K562 (cell line): ENCODE measurements around the gene TICAM1. TPM values are rescaled to one million over a fixed set of nuclear protein-coding genes. Genes with fewer than 3 reads are reported as not detected.

Experiments
- BHLHE40 ChIP-seq: IDR thresholded peaks from 2 replicates; pipeline ENCODE4 v1.6.1; 2011; ENCODE audit warnings: low read length, improper control_type of control experiment
- E2F3 ChIP-seq: fragments of 250-450 bp; sonication (Bioruptor Pico); IDR thresholded peaks from 2 replicates; pipeline ENCODE4 v1.4.0; 2020; ENCODE audit warnings: mild to moderate bottlenecking
- HDAC1 ChIP-seq, 2 experiments: fragments of 450-650 bp; IDR thresholded peaks; 2 replicates each; pipeline ENCODE4 v1.6.1; 2016 to 2017; ENCODE audit warnings: inconsistent platforms in 1 of 2, mild to moderate bottlenecking in 1 of 2, moderate library complexity in 1 of 2
- PHF8 ChIP-seq: fragments of 200-600 bp; sonication (generic); IDR thresholded peaks from 2 replicates; pipeline ENCODE4 v1.6.1; 2012; ENCODE audit warnings: mixed run types, mild to moderate bottlenecking, inconsistent platforms, low read length, moderate library complexity, borderline replicate concordance
- RBBP5 ChIP-seq: fragments of 200-600 bp; sonication (generic); IDR thresholded peaks from 2 replicates; pipeline ENCODE4 v1.6.1; 2012; ENCODE audit warnings: borderline replicate concordance, mild to moderate bottlenecking, low read length, control low read depth, inconsistent platforms; ENCODE audit not compliant: insufficient read depth, poor library complexity, severe bottlenecking
- RBFOX2 ChIP-seq: fragments of 200-400 bp; formaldehyde crosslinking; IDR thresholded peaks from 2 replicates; pipeline ENCODE4 v1.6.1; 2017; ENCODE audit warnings: low read depth, mild to moderate bottlenecking, low read length, moderate library complexity
- ZNF431 ChIP-seq: sonication (generic); formaldehyde crosslinking; IDR thresholded peaks from 2 replicates; pipeline ENCODE4 v1.8.0; 2022; ENCODE audit warnings: mild to moderate bottlenecking, missing genetic modification reagents
- polyA plus RNA-seq, 8 experiments: library from polyadenylated mRNA; depleted of rRNA in 4 of 8; stranded (reverse) in 5 of 8; unstranded in 3 of 8; fragments of >200 nt; fragmentation: Nextera tagmentation in 2 of 8; fragmentation: Illumina TruSeq in 1 of 8; extraction: Ambion mirVana in 2 of 8; extraction: Trizol in 1 of 8; gene quantifications; 2 replicates each; pipeline versions ENCODE4 v1.2.1 to v1.2.3, GENCODE V29; 2011 to 2014; ENCODE audit warnings: inconsistent platforms in 1 of 8, missing spikeins in 1 of 8
- total RNA-seq, 7 experiments: library from RNA; depleted of rRNA in 6 of 7; stranded (reverse); fragments of >200 nt in 6 of 7; fragmentation: Illumina TruSeq in 2 of 7; extraction: Trizol in 2 of 7; gene quantifications; 2 replicates each; pipeline versions ENCODE4 v1.2.1 to v1.2.3, GENCODE V29; 2011 to 2021; ENCODE audit warnings: low replicate concordance in 1 of 7
- TF ChIP-seq, protein P1 (sequence below): fragments of 450-650 bp; IDR thresholded peaks from 2 replicates; pipeline ENCODE4 v1.6.1; 2016; ENCODE audit warnings: mild to moderate bottlenecking, moderate library complexity
- TF ChIP-seq, protein P2 (sequence below), 2 experiments: fragments of 450-650 bp; conservative IDR thresholded peaks; 2 replicates each; pipeline ENCODE4 v1.6.1; 2017; ENCODE audit warnings: mild to moderate bottlenecking in 2 of 2, moderate library complexity in 2 of 2
- TF ChIP-seq, protein P3 (sequence below): sonication (generic); formaldehyde crosslinking; IDR thresholded peaks from 2 replicates; pipeline ENCODE4 v1.9.0; 2022; ENCODE audit warnings: mild to moderate bottlenecking, missing genetic modification reagents
- TF ChIP-seq, protein P4 (sequence below): IDR thresholded peaks from 2 replicates; pipeline ENCODE4 v1.6.1; 2014; ENCODE audit warnings: antibody characterized with exemption

TICAM1 gene
- total and polyA plus RNA-seq, 9 of the 15 experiments (the other 6 are each of a cell fraction or from before 2014, with no cell fraction given), result 0.07 to 11.6 (median 1.5) TPM

DNA sequence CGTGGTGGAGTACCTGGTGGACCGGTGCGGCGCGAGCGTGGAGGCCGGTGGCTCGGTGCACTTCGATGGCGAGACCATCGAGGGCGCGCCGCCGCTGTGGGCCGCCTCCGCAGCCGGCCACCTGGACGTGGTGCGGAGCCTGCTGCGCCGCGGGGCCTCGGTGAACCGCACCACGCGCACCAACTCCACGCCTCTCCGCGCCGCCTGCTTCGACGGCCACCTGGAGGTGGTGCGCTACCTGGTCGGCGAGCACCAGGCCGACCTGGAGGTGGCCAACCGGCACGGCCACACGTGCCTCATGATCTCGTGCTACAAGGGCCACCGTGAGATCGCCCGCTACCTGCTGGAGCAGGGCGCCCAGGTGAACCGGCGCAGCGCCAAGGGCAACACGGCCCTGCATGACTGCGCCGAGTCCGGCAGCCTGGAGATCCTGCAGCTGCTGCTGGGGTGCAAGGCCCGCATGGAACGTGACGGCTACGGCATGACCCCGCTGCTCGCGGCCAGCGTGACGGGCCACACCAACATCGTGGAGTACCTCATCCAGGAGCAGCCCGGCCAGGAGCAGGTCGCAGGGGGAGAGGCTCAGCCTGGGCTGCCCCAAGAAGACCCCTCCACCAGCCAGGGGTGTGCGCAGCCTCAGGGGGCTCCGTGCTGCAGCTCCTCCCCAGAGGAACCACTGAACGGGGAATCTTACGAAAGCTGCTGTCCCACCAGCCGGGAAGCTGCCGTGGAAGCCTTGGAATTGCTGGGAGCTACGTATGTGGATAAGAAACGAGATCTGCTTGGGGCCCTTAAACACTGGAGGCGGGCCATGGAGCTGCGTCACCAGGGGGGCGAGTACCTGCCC is 39.3 kb downstream of the TICAM1 start (continued):
- TF ChIP-seq, protein P1, sequence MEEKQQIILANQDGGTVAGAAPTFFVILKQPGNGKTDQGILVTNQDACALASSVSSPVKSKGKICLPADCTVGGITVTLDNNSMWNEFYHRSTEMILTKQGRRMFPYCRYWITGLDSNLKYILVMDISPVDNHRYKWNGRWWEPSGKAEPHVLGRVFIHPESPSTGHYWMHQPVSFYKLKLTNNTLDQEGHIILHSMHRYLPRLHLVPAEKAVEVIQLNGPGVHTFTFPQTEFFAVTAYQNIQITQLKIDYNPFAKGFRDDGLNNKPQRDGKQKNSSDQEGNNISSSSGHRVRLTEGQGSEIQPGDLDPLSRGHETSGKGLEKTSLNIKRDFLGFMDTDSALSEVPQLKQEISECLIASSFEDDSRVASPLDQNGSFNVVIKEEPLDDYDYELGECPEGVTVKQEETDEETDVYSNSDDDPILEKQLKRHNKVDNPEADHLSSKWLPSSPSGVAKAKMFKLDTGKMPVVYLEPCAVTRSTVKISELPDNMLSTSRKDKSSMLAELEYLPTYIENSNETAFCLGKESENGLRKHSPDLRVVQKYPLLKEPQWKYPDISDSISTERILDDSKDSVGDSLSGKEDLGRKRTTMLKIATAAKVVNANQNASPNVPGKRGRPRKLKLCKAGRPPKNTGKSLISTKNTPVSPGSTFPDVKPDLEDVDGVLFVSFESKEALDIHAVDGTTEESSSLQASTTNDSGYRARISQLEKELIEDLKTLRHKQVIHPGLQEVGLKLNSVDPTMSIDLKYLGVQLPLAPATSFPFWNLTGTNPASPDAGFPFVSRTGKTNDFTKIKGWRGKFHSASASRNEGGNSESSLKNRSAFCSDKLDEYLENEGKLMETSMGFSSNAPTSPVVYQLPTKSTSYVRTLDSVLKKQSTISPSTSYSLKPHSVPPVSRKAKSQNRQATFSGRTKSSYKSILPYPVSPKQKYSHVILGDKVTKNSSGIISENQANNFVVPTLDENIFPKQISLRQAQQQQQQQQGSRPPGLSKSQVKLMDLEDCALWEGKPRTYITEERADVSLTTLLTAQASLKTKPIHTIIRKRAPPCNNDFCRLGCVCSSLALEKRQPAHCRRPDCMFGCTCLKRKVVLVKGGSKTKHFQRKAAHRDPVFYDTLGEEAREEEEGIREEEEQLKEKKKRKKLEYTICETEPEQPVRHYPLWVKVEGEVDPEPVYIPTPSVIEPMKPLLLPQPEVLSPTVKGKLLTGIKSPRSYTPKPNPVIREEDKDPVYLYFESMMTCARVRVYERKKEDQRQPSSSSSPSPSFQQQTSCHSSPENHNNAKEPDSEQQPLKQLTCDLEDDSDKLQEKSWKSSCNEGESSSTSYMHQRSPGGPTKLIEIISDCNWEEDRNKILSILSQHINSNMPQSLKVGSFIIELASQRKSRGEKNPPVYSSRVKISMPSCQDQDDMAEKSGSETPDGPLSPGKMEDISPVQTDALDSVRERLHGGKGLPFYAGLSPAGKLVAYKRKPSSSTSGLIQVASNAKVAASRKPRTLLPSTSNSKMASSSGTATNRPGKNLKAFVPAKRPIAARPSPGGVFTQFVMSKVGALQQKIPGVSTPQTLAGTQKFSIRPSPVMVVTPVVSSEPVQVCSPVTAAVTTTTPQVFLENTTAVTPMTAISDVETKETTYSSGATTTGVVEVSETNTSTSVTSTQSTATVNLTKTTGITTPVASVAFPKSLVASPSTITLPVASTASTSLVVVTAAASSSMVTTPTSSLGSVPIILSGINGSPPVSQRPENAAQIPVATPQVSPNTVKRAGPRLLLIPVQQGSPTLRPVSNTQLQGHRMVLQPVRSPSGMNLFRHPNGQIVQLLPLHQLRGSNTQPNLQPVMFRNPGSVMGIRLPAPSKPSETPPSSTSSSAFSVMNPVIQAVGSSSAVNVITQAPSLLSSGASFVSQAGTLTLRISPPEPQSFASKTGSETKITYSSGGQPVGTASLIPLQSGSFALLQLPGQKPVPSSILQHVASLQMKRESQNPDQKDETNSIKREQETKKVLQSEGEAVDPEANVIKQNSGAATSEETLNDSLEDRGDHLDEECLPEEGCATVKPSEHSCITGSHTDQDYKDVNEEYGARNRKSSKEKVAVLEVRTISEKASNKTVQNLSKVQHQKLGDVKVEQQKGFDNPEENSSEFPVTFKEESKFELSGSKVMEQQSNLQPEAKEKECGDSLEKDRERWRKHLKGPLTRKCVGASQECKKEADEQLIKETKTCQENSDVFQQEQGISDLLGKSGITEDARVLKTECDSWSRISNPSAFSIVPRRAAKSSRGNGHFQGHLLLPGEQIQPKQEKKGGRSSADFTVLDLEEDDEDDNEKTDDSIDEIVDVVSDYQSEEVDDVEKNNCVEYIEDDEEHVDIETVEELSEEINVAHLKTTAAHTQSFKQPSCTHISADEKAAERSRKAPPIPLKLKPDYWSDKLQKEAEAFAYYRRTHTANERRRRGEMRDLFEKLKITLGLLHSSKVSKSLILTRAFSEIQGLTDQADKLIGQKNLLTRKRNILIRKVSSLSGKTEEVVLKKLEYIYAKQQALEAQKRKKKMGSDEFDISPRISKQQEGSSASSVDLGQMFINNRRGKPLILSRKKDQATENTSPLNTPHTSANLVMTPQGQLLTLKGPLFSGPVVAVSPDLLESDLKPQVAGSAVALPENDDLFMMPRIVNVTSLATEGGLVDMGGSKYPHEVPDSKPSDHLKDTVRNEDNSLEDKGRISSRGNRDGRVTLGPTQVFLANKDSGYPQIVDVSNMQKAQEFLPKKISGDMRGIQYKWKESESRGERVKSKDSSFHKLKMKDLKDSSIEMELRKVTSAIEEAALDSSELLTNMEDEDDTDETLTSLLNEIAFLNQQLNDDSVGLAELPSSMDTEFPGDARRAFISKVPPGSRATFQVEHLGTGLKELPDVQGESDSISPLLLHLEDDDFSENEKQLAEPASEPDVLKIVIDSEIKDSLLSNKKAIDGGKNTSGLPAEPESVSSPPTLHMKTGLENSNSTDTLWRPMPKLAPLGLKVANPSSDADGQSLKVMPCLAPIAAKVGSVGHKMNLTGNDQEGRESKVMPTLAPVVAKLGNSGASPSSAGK, result peak; percentile 74; the same call in 1 of the 2 replicates
- peak in 1 of 2 experiments; percentile 46; a peak in 1 of 4 replicates for TF ChIP-seq HDAC1 (IDR thresholded peaks at IDR 0.05)
- TF ChIP-seq RBFOX2, result peak; percentile 69
- TF ChIP-seq ZNF431, result 0 out of 2 replicates have a peak, but pooled peaks have one; percentile 22
- TF ChIP-seq RBBP5, result peak; percentile 93
- peak; percentile 52 for TF ChIP-seq BHLHE40
- TF ChIP-seq, protein P2, sequence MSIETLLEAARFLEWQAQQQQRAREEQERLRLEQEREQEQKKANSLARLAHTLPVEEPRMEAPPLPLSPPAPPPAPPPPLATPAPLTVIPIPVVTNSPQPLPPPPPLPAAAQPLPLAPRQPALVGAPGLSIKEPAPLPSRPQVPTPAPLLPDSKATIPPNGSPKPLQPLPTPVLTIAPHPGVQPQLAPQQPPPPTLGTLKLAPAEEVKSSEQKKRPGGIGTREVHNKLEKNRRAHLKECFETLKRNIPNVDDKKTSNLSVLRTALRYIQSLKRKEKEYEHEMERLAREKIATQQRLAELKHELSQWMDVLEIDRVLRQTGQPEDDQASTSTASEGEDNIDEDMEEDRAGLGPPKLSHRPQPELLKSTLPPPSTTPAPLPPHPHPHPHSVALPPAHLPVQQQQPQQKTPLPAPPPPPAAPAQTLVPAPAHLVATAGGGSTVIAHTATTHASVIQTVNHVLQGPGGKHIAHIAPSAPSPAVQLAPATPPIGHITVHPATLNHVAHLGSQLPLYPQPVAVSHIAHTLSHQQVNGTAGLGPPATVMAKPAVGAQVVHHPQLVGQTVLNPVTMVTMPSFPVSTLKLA (conservative IDR thresholded peaks at IDR 0.05), result peak in 1 of 2 experiments; percentile 34; a peak in 3 of 4 replicates
- TF ChIP-seq, protein P3, sequence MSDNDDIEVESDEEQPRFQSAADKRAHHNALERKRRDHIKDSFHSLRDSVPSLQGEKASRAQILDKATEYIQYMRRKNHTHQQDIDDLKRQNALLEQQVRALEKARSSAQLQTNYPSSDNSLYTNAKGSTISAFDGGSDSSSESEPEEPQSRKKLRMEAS (CRISPR knock-in tag), result peak; percentile 86
- peak; percentile 13; the same call in 1 of the 2 replicates for TF ChIP-seq PHF8
- TF ChIP-seq, protein P4, sequence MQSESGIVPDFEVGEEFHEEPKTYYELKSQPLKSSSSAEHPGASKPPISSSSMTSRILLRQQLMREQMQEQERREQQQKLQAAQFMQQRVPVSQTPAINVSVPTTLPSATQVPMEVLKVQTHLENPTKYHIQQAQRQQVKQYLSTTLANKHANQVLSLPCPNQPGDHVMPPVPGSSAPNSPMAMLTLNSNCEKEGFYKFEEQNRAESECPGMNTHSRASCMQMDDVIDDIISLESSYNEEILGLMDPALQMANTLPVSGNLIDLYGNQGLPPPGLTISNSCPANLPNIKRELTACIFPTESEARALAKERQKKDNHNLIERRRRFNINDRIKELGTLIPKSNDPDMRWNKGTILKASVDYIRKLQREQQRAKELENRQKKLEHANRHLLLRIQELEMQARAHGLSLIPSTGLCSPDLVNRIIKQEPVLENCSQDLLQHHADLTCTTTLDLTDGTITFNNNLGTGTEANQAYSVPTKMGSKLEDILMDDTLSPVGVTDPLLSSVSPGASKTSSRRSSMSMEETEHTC, result peak; percentile 30; the same call in 1 of the 2 replicates
- TF ChIP-seq E2F3, result 0 out of 2 replicates have a peak, but pooled peaks have one; percentile 30
